HepG2 (cell line): ENCODE results near the gene BAHCC1. TPM values are rescaled to one million over a fixed set of nuclear protein-coding genes. Genes with fewer than 3 reads are reported as not detected.

Experiments used
- ADNP ChIP-seq: sonication (generic); formaldehyde crosslinking; IDR thresholded peaks from 2 replicates; pipeline ENCODE4 v1.4.0; 2020; ENCODE audit warnings: missing genetic modification reagents
- GFI1 ChIP-seq: sonication (generic); formaldehyde crosslinking; IDR thresholded peaks from 2 replicates; pipeline ENCODE4 v1.5.0; 2020; ENCODE audit warnings: missing genetic modification reagents, mild to moderate bottlenecking, borderline replicate concordance
- HOXA9 ChIP-seq: sonication (generic); formaldehyde crosslinking; IDR thresholded peaks from 2 replicates; pipeline ENCODE4 v1.8.1; 2022; ENCODE audit warnings: missing genetic modification reagents, mild to moderate bottlenecking, moderate library complexity, borderline replicate concordance
- KAT8 ChIP-seq: IDR thresholded peaks from 2 replicates; pipeline ENCODE4 v1.6.1; 2016; ENCODE audit warnings: missing genetic modification reagents, missing compliant biosample characterization
- KLF6 ChIP-seq: IDR thresholded peaks from 2 replicates; pipeline ENCODE4 v1.8.0; 2016; ENCODE audit warnings: missing biosample characterization, missing genetic modification reagents
- NFRKB ChIP-seq: fragments of 450-650 bp; IDR thresholded peaks from 2 replicates; pipeline ENCODE4 v1.6.1; 2017
- NPAS2 ChIP-seq: sonication (generic); formaldehyde crosslinking; IDR thresholded peaks from 2 replicates; pipeline ENCODE4 v1.8.0; 2022; ENCODE audit warnings: mild to moderate bottlenecking, missing genetic modification reagents, borderline replicate concordance
- NR1H2 ChIP-seq: sonication (generic); formaldehyde crosslinking; IDR thresholded peaks from 2 replicates; pipeline ENCODE4 v1.8.1; 2022; ENCODE audit warnings: low read depth, missing genetic modification reagents, borderline replicate concordance
- PCBP2 ChIP-seq: fragments of 200-400 bp; formaldehyde crosslinking; optimal IDR thresholded peaks from 2 replicates; pipeline ENCODE3; 2018; ENCODE audit warnings: low read length, low read depth; ENCODE audit not compliant: poor library complexity, severe bottlenecking
- RFXANK ChIP-seq: IDR thresholded peaks from 2 replicates; pipeline ENCODE4 v1.6.1; 2016
- SATB2 ChIP-seq: sonication (generic); formaldehyde crosslinking; IDR thresholded peaks from 2 replicates; pipeline ENCODE4 v1.5.0; 2020; ENCODE audit warnings: missing genetic modification reagents
- SIX1 ChIP-seq: sonication (generic); formaldehyde crosslinking; IDR thresholded peaks from 2 replicates; pipeline ENCODE4 v1.4.0; 2020; ENCODE audit warnings: missing genetic modification reagents, borderline replicate concordance
- YY1 ChIP-seq: IDR thresholded peaks from 2 replicates; pipeline ENCODE4 v1.6.1; 2011; ENCODE audit warnings: low read length, low read depth, moderate library complexity, mild to moderate bottlenecking; ENCODE audit not compliant: insufficient read depth, insufficient replicate concordance
- ZBTB8A ChIP-seq: sonication (generic); formaldehyde crosslinking; IDR thresholded peaks from 2 replicates; pipeline ENCODE4 v1.4.0; 2020; ENCODE audit warnings: mild to moderate bottlenecking, low read depth, missing genetic modification reagents, borderline replicate concordance
- ZFP1 ChIP-seq: IDR thresholded peaks from 2 replicates; pipeline ENCODE4 v1.6.1; 2016
- ZNF124 ChIP-seq: sonication (generic); formaldehyde crosslinking; IDR thresholded peaks from 2 replicates; pipeline ENCODE4 v1.4.0; 2020; ENCODE audit warnings: missing genetic modification reagents
- ZNF24 ChIP-seq: fragments of 450-650 bp; IDR thresholded peaks from 2 replicates; pipeline ENCODE4 v1.6.1; 2017; ENCODE audit warnings: antibody characterized with exemption, mild to moderate bottlenecking
- ZNF256 ChIP-seq: sonication (generic); formaldehyde crosslinking; conservative IDR thresholded peaks from 2 replicates; pipeline ENCODE4 v1.4.0; 2020; ENCODE audit warnings: missing genetic modification reagents
- ZNF329 ChIP-seq: sonication (generic); formaldehyde crosslinking; IDR thresholded peaks from 2 replicates; pipeline ENCODE4 v1.9.0; 2021; ENCODE audit warnings: low read depth, mild to moderate bottlenecking, missing genetic modification reagents
- ZNF850 ChIP-seq: sonication (generic); formaldehyde crosslinking; conservative IDR thresholded peaks from 2 replicates; pipeline ENCODE4 v1.9.0; 2021; ENCODE audit warnings: mild to moderate bottlenecking, missing genetic modification reagents
- polyA plus RNA-seq, 8 experiments: library from polyadenylated mRNA; depleted of rRNA in 3 of 8; stranded (reverse) in 7 of 8; unstranded in 1 of 8; fragments of >200 nt; fragmentation: Illumina TruSeq in 4 of 8; extraction: Trizol in 4 of 8; gene quantifications; 2 replicates each; pipeline versions ENCODE4 v1.2.1 to v1.2.3, GENCODE V29; 2011 to 2016; ENCODE audit warnings: low read depth in 4 of 8, missing spikeins in 1 of 8, mixed read lengths in 1 of 8; ENCODE audit not compliant: insufficient read depth in 1 of 8
- total RNA-seq, 5 experiments: library from RNA; depleted of rRNA; stranded (reverse); fragments of >200 nt; fragmentation: Illumina TruSeq; extraction: Trizol; gene quantifications; 2 replicates each; pipeline ENCODE4 v1.2.3, GENCODE V29; 2016; ENCODE audit warnings: low read depth in 1 of 5
- TF ChIP-seq, protein P1 (sequence below): sonication (generic); formaldehyde crosslinking; IDR thresholded peaks from 2 replicates; pipeline ENCODE4 v1.4.0; 2020; ENCODE audit warnings: low read depth, missing genetic modification reagents
- TF ChIP-seq, protein P2 (sequence below): sonication (generic); formaldehyde crosslinking; IDR thresholded peaks from 2 replicates; pipeline ENCODE4 v1.4.0; 2020; ENCODE audit warnings: missing genetic modification reagents
- TF ChIP-seq, protein P3 (sequence below): sonication (generic); formaldehyde crosslinking; IDR thresholded peaks from 2 replicates; pipeline ENCODE4 v1.8.1; 2022; ENCODE audit warnings: mild to moderate bottlenecking, missing genetic modification reagents
- TF ChIP-seq, protein P4 (sequence below): sonication (generic); formaldehyde crosslinking; IDR thresholded peaks from 2 replicates; pipeline ENCODE4 v1.9.0; 2021; ENCODE audit warnings: missing genetic modification reagents, mild to moderate bottlenecking, borderline replicate concordance

BAHCC1 gene
- total and polyA plus RNA-seq, 2 of the 13 experiments (the other 11 are each of a cell fraction or from before 2014, with no cell fraction given): 1.4 to 1.7 TPM

DNA sequence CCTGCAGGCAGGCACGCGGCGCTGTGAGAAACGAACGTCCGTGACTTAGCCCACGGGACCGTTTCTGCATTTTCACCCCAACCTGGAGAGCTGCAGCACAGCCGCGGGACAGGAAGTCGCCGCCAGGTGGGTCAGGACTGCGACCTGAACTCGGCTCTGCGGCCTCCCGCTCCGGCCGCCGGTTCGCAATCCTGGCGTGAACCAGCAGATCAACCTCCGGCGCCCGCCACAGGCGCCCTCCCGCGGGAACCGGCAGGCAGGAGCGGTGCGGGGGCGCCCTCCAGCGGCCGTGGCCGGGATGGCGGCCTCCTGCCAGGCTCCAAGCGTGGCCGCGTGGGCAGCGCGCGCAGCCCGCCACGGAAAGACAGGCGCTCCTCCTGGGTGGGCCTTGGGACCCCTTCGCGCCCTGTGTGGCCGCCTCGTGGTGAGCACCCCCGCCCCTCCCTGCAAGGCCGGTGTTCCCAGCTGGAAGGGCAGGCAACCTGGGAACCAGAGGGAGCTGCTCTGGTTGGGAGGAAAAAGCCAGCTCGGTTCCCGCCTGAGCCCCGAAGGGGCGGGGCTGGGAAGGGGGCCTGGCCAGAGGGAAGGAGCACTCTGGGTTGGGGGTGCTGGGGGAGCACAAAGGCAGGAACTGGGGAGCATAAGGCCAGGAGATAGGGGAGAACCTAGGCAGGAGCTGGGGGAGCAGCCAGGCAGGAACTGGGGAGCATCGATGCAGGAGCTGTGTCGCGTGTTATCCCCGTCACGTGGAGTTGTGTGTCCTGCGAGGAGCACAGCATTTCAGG is 89.1 kb downstream of the BAHCC1 start (continued):
- TF ChIP-seq, protein P1, sequence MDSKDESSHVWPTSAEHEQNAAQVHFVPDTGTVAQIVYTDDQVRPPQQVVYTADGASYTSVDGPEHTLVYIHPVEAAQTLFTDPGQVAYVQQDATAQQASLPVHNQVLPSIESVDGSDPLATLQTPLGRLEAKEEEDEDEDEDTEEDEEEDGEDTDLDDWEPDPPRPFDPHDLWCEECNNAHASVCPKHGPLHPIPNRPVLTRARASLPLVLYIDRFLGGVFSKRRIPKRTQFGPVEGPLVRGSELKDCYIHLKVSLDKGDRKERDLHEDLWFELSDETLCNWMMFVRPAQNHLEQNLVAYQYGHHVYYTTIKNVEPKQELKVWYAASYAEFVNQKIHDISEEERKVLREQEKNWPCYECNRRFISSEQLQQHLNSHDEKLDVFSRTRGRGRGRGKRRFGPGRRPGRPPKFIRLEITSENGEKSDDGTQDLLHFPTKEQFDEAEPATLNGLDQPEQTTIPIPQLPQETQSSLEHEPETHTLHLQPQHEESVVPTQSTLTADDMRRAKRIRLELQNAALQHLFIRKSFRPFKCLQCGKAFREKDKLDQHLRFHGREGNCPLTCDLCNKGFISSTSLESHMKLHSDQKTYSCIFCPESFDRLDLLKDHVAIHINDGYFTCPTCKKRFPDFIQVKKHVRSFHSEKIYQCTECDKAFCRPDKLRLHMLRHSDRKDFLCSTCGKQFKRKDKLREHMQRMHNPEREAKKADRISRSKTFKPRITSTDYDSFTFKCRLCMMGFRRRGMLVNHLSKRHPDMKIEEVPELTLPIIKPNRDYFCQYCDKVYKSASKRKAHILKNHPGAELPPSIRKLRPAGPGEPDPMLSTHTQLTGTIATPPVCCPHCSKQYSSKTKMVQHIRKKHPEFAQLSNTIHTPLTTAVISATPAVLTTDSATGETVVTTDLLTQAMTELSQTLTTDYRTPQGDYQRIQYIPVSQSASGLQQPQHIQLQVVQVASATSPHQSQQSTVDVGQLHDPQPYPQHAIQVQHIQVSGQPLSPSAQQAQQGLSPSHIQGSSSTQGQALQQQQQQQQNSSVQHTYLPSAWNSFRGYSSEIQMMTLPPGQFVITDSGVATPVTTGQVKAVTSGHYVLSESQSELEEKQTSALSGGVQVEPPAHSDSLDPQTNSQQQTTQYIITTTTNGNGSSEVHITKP (CRISPR knock-in tag): no peak
- TF ChIP-seq ZNF124 (CRISPR knock-in tag): no peak
- TF ChIP-seq, protein P2, sequence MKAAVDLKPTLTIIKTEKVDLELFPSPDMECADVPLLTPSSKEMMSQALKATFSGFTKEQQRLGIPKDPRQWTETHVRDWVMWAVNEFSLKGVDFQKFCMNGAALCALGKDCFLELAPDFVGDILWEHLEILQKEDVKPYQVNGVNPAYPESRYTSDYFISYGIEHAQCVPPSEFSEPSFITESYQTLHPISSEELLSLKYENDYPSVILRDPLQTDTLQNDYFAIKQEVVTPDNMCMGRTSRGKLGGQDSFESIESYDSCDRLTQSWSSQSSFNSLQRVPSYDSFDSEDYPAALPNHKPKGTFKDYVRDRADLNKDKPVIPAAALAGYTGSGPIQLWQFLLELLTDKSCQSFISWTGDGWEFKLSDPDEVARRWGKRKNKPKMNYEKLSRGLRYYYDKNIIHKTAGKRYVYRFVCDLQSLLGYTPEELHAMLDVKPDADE: no peak
- TF ChIP-seq ZNF850: 0 out of 2 replicates have a peak, but pooled peaks have one; percentile 91
- no peak for TF ChIP-seq ZNF329 (CRISPR knock-in tag)
- TF ChIP-seq ADNP: no peak; the same call in 1 of the 2 replicates
- TF ChIP-seq ZBTB8A (CRISPR knock-in tag): no peak
- no peak for TF ChIP-seq NFRKB
- TF ChIP-seq, protein P3, sequence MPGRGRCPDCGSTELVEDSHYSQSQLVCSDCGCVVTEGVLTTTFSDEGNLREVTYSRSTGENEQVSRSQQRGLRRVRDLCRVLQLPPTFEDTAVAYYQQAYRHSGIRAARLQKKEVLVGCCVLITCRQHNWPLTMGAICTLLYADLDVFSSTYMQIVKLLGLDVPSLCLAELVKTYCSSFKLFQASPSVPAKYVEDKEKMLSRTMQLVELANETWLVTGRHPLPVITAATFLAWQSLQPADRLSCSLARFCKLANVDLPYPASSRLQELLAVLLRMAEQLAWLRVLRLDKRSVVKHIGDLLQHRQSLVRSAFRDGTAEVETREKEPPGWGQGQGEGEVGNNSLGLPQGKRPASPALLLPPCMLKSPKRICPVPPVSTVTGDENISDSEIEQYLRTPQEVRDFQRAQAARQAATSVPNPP: peak; percentile 89; the same call in 1 of the 2 replicates
- no peak for TF ChIP-seq HOXA9 (CRISPR knock-in tag)
- no peak; the same call in 1 of the 2 replicates for TF ChIP-seq GFI1 (CRISPR knock-in tag)
- TF ChIP-seq PCBP2: no peak
- TF ChIP-seq NPAS2 (CRISPR knock-in tag): no peak
- peak; percentile 72 for TF ChIP-seq RFXANK (CRISPR knock-in tag)
- peak; percentile 83 for TF ChIP-seq YY1
- TF ChIP-seq KLF6 (CRISPR knock-in tag): peak; percentile 84
- no peak for TF ChIP-seq SIX1 (CRISPR knock-in tag)
- no peak for TF ChIP-seq ZFP1
- TF ChIP-seq SATB2 (CRISPR knock-in tag): no peak
- TF ChIP-seq, protein P4, sequence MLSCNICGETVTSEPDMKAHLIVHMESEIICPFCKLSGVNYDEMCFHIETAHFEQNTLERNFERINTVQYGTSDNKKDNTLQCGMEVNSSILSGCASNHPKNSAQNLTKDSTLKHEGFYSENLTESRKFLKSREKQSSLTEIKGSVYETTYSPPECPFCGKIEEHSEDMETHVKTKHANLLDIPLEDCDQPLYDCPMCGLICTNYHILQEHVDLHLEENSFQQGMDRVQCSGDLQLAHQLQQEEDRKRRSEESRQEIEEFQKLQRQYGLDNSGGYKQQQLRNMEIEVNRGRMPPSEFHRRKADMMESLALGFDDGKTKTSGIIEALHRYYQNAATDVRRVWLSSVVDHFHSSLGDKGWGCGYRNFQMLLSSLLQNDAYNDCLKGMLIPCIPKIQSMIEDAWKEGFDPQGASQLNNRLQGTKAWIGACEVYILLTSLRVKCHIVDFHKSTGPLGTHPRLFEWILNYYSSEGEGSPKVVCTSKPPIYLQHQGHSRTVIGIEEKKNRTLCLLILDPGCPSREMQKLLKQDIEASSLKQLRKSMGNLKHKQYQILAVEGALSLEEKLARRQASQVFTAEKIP (CRISPR knock-in tag): no peak
- peak; percentile 76 for TF ChIP-seq KAT8 (CRISPR knock-in tag)
- peak; percentile 58; the same call in 1 of the 2 replicates for TF ChIP-seq ZNF24
- no peak for TF ChIP-seq NR1H2
- TF ChIP-seq ZNF256 (CRISPR knock-in tag): no peak
